Erythroblast (primary cell): ENCODE results near the gene PACS2.

Source experiments
- GATA1 ChIP-seq: IDR thresholded peaks from 2 replicates; pipeline ENCODE4 v1.6.1; 2011; ENCODE audit warnings: low read depth, mild to moderate bottlenecking, control low read depth, low read length, moderate library complexity
- POLR2A ChIP-seq: IDR thresholded peaks from 2 replicates; pipeline ENCODE4 v1.6.1; 2011; ENCODE audit warnings: mild to moderate bottlenecking, low read length

GRCh38 chr14:105391541-105391940 lies 77.0 kb downstream of the PACS2 start:
- no peak for TF ChIP-seq POLR2A
- no peak for TF ChIP-seq GATA1
